Progenitor cell of endocrine pancreas (in vitro differentiated cells): ENCODE measurements around the gene PPP2R2D. TPM values are rescaled to one million over a fixed set of nuclear protein-coding genes. Genes with fewer than 3 reads are reported as not detected.

Experiments used
- DNase-seq: peaks from one replicate; pipeline ENCODE4 v3.0.0; 2021; ENCODE audit warnings: low spot score; ENCODE audit not compliant: unreplicated experiment
- H3K27ac Mint-ChIP-seq: 2 replicates; pipeline ENCODE4 v1.8.0; 2021; ENCODE audit warnings: mild to moderate bottlenecking, moderate library complexity, mixed read lengths
- H3K27me3 Mint-ChIP-seq: 2 replicates; pipeline ENCODE4 v1.8.0; 2021; ENCODE audit warnings: mixed read lengths
- H3K36me3 Mint-ChIP-seq: 2 replicates; pipeline ENCODE4 v1.8.0; 2022; ENCODE audit warnings: mixed read lengths; ENCODE audit not compliant: insufficient read depth
- H3K4me1 Mint-ChIP-seq: 2 replicates; pipeline ENCODE4 v1.8.0; 2021; ENCODE audit warnings: low read depth, mixed read lengths
- H3K4me3 Mint-ChIP-seq: 2 replicates; pipeline ENCODE4 v1.8.0; 2021; ENCODE audit warnings: low read depth, mild to moderate bottlenecking, moderate library complexity, mixed read lengths
- H3K9me3 Mint-ChIP-seq: 2 replicates; pipeline ENCODE4 v1.8.0; 2021; ENCODE audit warnings: low read depth, mixed read lengths
- total RNA-seq: library from RNA; stranded (reverse); gene quantifications from 2 replicates; pipeline ENCODE4 v1.2.1, GENCODE V29; 2021
- TF ChIP-seq, protein P1 (sequence below): fragments of 200-600 bp; sonication (generic); IDR thresholded peaks from one replicate; pipeline ENCODE4 v1.5.0; 2021; ENCODE audit warnings: antibody characterized with exemption, mild to moderate bottlenecking; ENCODE audit not compliant: unreplicated experiment

Gene PPP2R2D
- total RNA-seq, 1 donor from 2014 or later, result 43.6 TPM

DNA sequence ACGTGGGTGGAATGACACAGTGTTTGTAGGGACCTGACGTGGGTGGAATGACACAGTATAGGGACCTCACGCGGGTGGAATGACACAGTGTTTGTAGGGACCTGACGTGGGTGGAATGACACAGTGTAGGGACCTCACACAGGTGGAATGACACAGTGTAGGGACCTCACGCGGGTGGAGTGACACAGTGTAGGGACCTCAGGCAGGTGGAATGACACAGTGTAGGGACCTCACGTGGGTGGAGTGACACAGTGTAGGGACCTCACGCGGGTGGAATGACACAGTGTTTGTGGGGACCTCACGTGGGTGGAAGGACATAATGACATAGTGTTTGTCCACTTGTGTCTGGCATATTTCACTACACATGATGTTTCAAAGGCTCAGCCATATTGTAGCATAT, 19.3 kb downstream of the PPP2R2D start:
- TF ChIP-seq, protein P1, sequence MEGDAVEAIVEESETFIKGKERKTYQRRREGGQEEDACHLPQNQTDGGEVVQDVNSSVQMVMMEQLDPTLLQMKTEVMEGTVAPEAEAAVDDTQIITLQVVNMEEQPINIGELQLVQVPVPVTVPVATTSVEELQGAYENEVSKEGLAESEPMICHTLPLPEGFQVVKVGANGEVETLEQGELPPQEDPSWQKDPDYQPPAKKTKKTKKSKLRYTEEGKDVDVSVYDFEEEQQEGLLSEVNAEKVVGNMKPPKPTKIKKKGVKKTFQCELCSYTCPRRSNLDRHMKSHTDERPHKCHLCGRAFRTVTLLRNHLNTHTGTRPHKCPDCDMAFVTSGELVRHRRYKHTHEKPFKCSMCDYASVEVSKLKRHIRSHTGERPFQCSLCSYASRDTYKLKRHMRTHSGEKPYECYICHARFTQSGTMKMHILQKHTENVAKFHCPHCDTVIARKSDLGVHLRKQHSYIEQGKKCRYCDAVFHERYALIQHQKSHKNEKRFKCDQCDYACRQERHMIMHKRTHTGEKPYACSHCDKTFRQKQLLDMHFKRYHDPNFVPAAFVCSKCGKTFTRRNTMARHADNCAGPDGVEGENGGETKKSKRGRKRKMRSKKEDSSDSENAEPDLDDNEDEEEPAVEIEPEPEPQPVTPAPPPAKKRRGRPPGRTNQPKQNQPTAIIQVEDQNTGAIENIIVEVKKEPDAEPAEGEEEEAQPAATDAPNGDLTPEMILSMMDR, result no peak
- Mint-ChIP-seq H3K4me3 (no peak overlapping the region), H3K36me3 (peaks cover 9% of the 10 kb centered on the region), H3K9me3 (peaks cover 4% of the 10 kb centered on the region), H3K27me3 (no peaks in the 10 kb centered on the region), H3K27ac (no peak overlapping the region), H3K4me1 (peaks cover 4% of the 10 kb centered on the region)
- DNase-seq, result no peak

DNA sequence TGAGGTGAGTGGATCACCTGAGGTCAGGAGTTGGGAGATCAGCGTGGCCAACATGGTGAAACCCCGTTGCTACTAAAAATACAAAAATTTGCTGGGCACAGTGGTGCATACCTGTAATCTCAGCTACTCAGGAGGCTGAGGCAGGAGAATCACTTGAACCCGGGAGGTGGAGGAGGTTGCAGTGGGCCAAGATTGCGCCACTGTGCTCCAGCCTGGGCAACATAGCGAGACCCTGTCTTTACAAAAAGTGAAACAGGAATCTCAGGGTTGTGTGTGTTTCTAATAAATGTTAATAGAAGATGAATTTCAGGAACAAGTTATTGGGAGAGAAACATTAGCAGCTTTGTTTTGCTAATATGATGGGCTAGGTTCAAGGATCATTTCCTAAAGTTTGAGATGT, 19.9 kb downstream of the PPP2R2D start:
- H3K9me3 Mint-ChIP-seq, result peaks cover 6% of the 10 kb centered on the region
- peaks cover under 1% of the 10 kb centered on the region for H3K4me1 Mint-ChIP-seq
- H3K4me3 Mint-ChIP-seq, result no peak overlapping the region
- no peak overlapping the region for H3K27ac Mint-ChIP-seq
- DNase-seq, result no peak
- TF ChIP-seq, protein P1, result no peak
- H3K36me3 Mint-ChIP-seq, result peaks cover 11% of the 10 kb centered on the region
- no peaks in the 10 kb centered on the region for H3K27me3 Mint-ChIP-seq

DNA sequence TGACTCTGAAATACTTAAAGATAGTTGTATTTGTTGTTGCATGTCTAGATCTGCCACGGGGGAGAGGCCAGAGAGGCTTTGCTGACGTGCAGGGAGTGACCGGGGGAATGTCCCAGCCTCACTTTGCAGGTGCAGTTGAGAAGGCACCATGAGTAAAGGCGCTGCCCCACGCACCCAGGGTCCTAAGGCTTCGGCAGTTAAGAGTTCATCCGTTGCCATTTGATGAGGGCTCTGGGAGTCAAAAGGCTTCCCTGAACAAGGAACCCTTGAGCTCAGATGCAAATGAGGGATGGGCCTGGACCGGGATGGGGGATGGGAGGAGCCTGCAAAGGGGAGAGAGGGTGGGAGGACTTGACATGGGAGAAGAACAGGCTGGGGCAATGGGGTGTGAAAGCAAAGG, 20.4 kb downstream of the PPP2R2D start:
- Mint-ChIP-seq H3K36me3 (peaks cover 11% of the 10 kb centered on the region), H3K27ac (peak overlapping the region; percentile 1), H3K27me3 (no peaks in the 10 kb centered on the region), H3K4me1 (no peaks in the 10 kb centered on the region), H3K4me3 (no peak overlapping the region), H3K9me3 (peaks cover 6% of the 10 kb centered on the region)
- TF ChIP-seq, protein P1, result no peak
- DNase-seq, result no peak

DNA sequence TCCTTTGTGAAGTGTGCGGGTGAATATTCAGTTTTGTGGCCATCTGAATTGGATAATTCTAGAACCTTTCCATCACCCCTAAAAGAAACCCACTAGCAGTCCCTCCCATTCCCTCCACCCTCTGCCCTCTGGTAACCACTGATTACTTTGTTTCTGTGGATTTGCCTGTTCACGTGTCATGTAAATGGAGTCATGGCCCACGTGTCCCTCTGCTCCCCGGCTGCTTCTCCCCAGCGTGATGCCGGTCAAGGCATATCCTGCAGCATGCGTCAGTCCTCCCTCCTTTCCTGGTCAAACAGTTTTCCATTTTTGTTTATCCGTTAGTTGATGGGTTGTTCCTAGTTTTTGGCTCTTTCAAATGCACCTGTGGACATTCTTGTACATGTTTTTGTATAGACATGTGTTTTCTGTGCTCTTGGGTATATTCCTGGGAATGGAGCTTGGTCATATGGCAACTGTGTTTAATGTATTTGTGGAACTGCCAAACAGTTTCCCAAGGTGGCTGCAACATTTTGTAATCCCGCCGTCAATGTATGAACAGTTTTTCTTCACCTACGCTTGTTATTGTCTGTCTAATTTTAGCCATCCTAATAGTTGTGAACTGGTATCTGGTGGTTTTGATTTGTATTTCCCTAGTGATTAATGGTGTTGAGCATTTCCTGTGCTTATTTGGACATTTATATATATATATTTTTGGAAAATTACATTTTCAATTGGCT, 22.4 kb downstream of the PPP2R2D start:
- H3K27me3 Mint-ChIP-seq, result no peaks in the 10 kb centered on the region
- H3K27ac Mint-ChIP-seq, result peak overlapping the region; percentile 19
- H3K4me3 Mint-ChIP-seq, result no peak overlapping the region
- DNase-seq, result no peak
- H3K4me1 Mint-ChIP-seq, result no peaks in the 10 kb centered on the region
- H3K9me3 Mint-ChIP-seq, result peaks cover 6% of the 10 kb centered on the region
- H3K36me3 Mint-ChIP-seq, result peaks cover 15% of the 10 kb centered on the region
- TF ChIP-seq, protein P1, result no peak

DNA sequence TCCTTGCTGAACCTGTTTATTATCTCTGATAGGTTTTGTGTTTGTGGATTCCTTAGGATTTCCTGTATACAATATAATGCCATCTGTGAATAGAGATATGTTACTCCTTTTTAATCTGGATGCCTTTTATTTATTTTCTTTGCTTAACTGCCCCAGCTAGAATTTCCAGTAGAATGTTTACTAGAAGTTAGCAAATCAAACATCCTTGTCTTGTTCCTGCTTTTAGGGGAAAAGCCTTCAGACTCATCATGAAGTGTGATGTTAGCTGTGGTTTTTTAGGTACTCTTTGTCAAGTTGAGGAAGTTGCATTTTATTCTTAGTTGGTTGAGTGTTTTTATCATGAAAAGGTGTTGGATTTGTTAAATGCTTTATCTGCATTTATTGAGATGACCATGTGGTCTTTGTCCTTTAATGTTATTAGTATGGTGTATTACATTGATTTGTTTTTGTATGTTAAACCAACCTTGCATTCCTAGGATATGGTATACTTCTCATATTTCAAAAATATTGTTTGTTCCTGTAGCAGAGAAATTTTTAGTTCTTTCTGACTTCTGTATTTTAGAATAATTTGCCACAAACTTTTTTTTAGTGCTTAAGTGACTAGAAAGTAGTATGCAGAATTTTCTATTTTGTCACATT, 24.3 kb downstream of the PPP2R2D start:
- Mint-ChIP-seq H3K9me3 (peaks cover 6% of the 10 kb centered on the region), H3K4me3 (no peak overlapping the region), H3K36me3 (peaks cover 15% of the 10 kb centered on the region), H3K27me3 (no peaks in the 10 kb centered on the region), H3K4me1 (peaks cover 16% of the 10 kb centered on the region), H3K27ac (no peak overlapping the region)
- DNase-seq, result no peak
- TF ChIP-seq, protein P1, result no peak
